Liver (tissue), 9 donors: ENCODE data around the gene LYST. TPM values are rescaled to one million over a fixed set of nuclear protein-coding genes. Genes with fewer than 3 reads are reported as not detected.

Experiments used
- DNase-seq: peaks from one replicate; pipeline ENCODE4 v3.0.0-alpha.2; 2017; ENCODE audit warnings: low spot score
- H3K27ac ChIP-seq, 2 donors: one replicate each; pipeline ENCODE4 v1.7.0; 2013; ENCODE audit warnings: inconsistent platforms in 2 of 2, low read length in 2 of 2, control low read depth in 1 of 2, low read depth in 1 of 2, mild to moderate bottlenecking in 1 of 2
- H3K27me3 ChIP-seq, 4 donors: one replicate each; pipeline versions ENCODE4 v1.6.1 to v1.7.0; 2013; ENCODE audit warnings: low read length in 3 of 4, inconsistent platforms in 1 of 4, mild to moderate bottlenecking in 1 of 4, moderate library complexity in 1 of 4; ENCODE audit not compliant: control insufficient read depth in 4 of 4, insufficient read depth in 4 of 4
- H3K36me3 ChIP-seq, 4 donors: one replicate each; pipeline versions ENCODE4 v1.6.1 to v1.7.0; 2013; ENCODE audit warnings: low read length in 3 of 4, mild to moderate bottlenecking in 3 of 4, low read depth in 1 of 4, moderate library complexity in 1 of 4; ENCODE audit not compliant: control insufficient read depth in 4 of 4, insufficient read depth in 3 of 4
- H3K4me1 ChIP-seq, 4 donors: one replicate each; pipeline versions ENCODE4 v1.6.1 to v1.7.0; 2013; ENCODE audit warnings: low read length in 3 of 4, mild to moderate bottlenecking in 3 of 4, moderate library complexity in 1 of 4; ENCODE audit not compliant: control insufficient read depth in 4 of 4, insufficient read depth in 4 of 4
- H3K4me3 ChIP-seq, 3 donors: one replicate each; pipeline versions ENCODE4 v1.6.1 to v1.7.0; 2013; ENCODE audit warnings: low read length in 3 of 3, control low read depth in 1 of 3, low read depth in 1 of 3, mild to moderate bottlenecking in 1 of 3
- H3K9ac ChIP-seq, 2 donors: one replicate each; pipeline ENCODE4 v1.7.0; 2013; ENCODE audit warnings: low read length in 2 of 2, mild to moderate bottlenecking in 2 of 2, moderate library complexity in 2 of 2, control low read depth in 1 of 2, low read depth in 1 of 2
- H3K9me3 ChIP-seq, 4 donors: one replicate each; pipeline versions ENCODE4 v1.6.1 to v1.7.0; 2013; ENCODE audit warnings: low read length in 3 of 4; ENCODE audit not compliant: control insufficient read depth in 4 of 4
- CTCF ChIP-seq: fragments of 150-350 bp; IDR thresholded peaks from 2 replicates; pipeline ENCODE4 v1.5.1; 2017; ENCODE audit warnings: improper control_type of control experiment, low read depth, low read length; ENCODE audit not compliant: missing input control
- EGR1 ChIP-seq, 2 donors: IDR thresholded peaks; 2 replicates each; pipeline ENCODE4 v1.6.1; 2016 to 2018; ENCODE audit warnings: antibody characterized with exemption in 2 of 2, low read depth in 2 of 2
- FOXA1 ChIP-seq: IDR thresholded peaks from 2 replicates; pipeline ENCODE4 v1.6.1; 2016; ENCODE audit warnings: antibody characterized with exemption
- FOXA2 ChIP-seq: IDR thresholded peaks from 2 replicates; pipeline ENCODE4 v1.6.1; 2016; ENCODE audit warnings: antibody characterized with exemption
- GABPA ChIP-seq, 2 donors: IDR thresholded peaks in 1 of 2; conservative IDR thresholded peaks in 1 of 2; 2 replicates each; pipeline ENCODE4 v1.6.1; 2016; ENCODE audit warnings: antibody characterized with exemption in 2 of 2, mild to moderate bottlenecking in 1 of 2, moderate library complexity in 1 of 2
- HNF4A ChIP-seq, 2 donors: conservative IDR thresholded peaks; 2 replicates each; pipeline ENCODE4 v1.6.1; 2016; ENCODE audit warnings: antibody characterized with exemption in 2 of 2, mild to moderate bottlenecking in 2 of 2
- HNF4G ChIP-seq: IDR thresholded peaks from 2 replicates; pipeline ENCODE4 v1.6.1; 2016; ENCODE audit warnings: antibody characterized with exemption
- JUND ChIP-seq, 2 donors: IDR thresholded peaks; 2 replicates each; pipeline ENCODE4 v1.6.1; 2016; ENCODE audit warnings: antibody characterized with exemption in 2 of 2
- MAX ChIP-seq: IDR thresholded peaks from 2 replicates; pipeline ENCODE4 v1.6.1; 2016; ENCODE audit warnings: antibody characterized with exemption
- NR2F2 ChIP-seq: IDR thresholded peaks from 2 replicates; pipeline ENCODE4 v1.6.1; 2016; ENCODE audit warnings: antibody characterized with exemption
- RAD21 ChIP-seq, 2 donors: IDR thresholded peaks; 2 replicates each; pipeline ENCODE4 v1.6.1; 2016; ENCODE audit warnings: antibody characterized with exemption in 2 of 2, mild to moderate bottlenecking in 2 of 2
- REST ChIP-seq: IDR thresholded peaks from 2 replicates; pipeline ENCODE4 v1.6.1; 2016; ENCODE audit warnings: antibody characterized with exemption, mild to moderate bottlenecking
- RXRA ChIP-seq, 2 donors: IDR thresholded peaks; 2 replicates each; pipeline ENCODE4 v1.6.1; 2017 to 2018; ENCODE audit warnings: antibody characterized with exemption in 2 of 2, mild to moderate bottlenecking in 1 of 2
- SP1 ChIP-seq: IDR thresholded peaks from 2 replicates; pipeline ENCODE4 v1.6.1; 2018; ENCODE audit warnings: antibody characterized with exemption, mild to moderate bottlenecking
- TAF1 ChIP-seq: conservative IDR thresholded peaks from 2 replicates; pipeline ENCODE4 v1.6.1; 2016; ENCODE audit warnings: antibody characterized with exemption, mild to moderate bottlenecking
- YY1 ChIP-seq: IDR thresholded peaks from 2 replicates; pipeline ENCODE4 v1.6.1; 2016; ENCODE audit warnings: antibody characterized with exemption, mild to moderate bottlenecking
- WGBS: extraction: QIAGEN DNeasy Blood & Tissue Kit; methylation state at CpG from one replicate; pipeline ENCODE4 v1.1.7; 2013; 5-methylcytosine and 5-hydroxymethylcytosine counted together
- polyA plus RNA-seq, 2 donors: library from polyadenylated mRNA; stranded (reverse) in 1 of 2; unstranded in 1 of 2; fragments of 200-250 nt in 1 of 2; fragments of >200 nt in 1 of 2; fragmentation: Nextera tagmentation in 1 of 2; extraction: Ambion mirVana in 1 of 2; gene quantifications; one replicate each; pipeline versions ENCODE4 v1.2.1 to v1.2.3, GENCODE V29; 2013 to 2015
- total RNA-seq, 2 donors: library from RNA; depleted of rRNA; stranded (reverse); fragments of >200 nt; gene quantifications; one replicate each; pipeline ENCODE4 v1.2.3, GENCODE V29; 2014
- TF ChIP-seq, protein P1 (sequence below): IDR thresholded peaks from 2 replicates; pipeline ENCODE4 v1.6.1; 2016; ENCODE audit warnings: antibody characterized with exemption
- TF ChIP-seq, protein P2 (sequence below): IDR thresholded peaks from 2 replicates; pipeline ENCODE4 v1.6.1; 2016; ENCODE audit warnings: antibody characterized with exemption
- donor health status: healthy.
- donor health status: healthy.
- donor health status: healthy.
- donor health status: healthy.
- donor health status: healthy.

Gene LYST
- total and polyA plus RNA-seq, 4 donors, result 3.4 to 45.9 (median 14.2) TPM

DNA sequence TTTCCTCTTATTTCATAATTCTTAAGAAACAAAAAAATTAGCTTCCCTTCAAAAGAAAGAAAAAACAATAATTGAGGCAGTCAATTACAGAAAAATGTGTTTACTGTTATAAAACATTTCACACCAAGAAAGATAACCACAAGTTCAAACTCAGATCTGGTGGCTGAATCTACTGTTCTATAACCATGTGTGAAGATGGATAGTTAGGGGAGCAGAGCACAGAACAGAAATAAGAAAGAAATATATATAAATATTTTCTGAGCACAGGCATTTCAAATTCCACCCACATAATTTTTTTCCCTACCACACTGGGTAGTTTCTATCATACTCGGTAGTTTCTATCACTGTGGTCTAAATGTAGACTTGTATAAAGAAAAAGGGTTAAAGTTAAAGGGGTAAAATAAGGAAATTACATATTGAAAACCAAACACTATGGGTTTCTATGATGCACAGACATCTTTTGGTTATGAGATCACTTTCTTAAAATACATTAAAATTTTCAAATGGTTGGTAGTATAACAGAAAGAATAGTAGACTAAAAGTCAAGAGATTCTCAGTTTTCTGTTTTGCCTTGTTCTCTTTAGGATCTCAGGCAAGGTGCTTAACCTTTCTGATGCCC is 10.8 kb downstream of the LYST start:
- Histone ChIP-seq H3K4me1 (peaks cover 0 to 4% (median 3%) of the 10 kb centered on the region in 4 donors), H3K36me3 (no peaks in the 10 kb centered on the region), H3K9me3 (no peaks in the 10 kb centered on the region), H3K4me3 (no peak overlapping the region), H3K27me3 (no peaks in the 10 kb centered on the region), H3K27ac (no peak overlapping the region), H3K9ac (no peak overlapping the region)
- TF ChIP-seq YY1 (no peak), FOXA2 (no peak), REST (no peak), TAF1 (no peak), MAX (no peak), CTCF (no peak), FOXA1 (no peak), RXRA (IDR thresholded peaks at IDR 0.05) (no peak), GABPA (IDR thresholded peaks at IDR 0.05 in 1 of 2, conservative IDR thresholded peaks at IDR 0.05 in 1 of 2) (no peak), NR2F2 (no peak), HNF4A (conservative IDR thresholded peaks at IDR 0.05) (no peak), RAD21 (IDR thresholded peaks at IDR 0.05) (no peak), JUND (IDR thresholded peaks at IDR 0.05) (no peak), HNF4G (no peak), EGR1 (IDR thresholded peaks at IDR 0.05; ENCODE audit: low read depth in 2 of 2) (no peak), SP1 (no peak)
- TF ChIP-seq, protein P1, sequence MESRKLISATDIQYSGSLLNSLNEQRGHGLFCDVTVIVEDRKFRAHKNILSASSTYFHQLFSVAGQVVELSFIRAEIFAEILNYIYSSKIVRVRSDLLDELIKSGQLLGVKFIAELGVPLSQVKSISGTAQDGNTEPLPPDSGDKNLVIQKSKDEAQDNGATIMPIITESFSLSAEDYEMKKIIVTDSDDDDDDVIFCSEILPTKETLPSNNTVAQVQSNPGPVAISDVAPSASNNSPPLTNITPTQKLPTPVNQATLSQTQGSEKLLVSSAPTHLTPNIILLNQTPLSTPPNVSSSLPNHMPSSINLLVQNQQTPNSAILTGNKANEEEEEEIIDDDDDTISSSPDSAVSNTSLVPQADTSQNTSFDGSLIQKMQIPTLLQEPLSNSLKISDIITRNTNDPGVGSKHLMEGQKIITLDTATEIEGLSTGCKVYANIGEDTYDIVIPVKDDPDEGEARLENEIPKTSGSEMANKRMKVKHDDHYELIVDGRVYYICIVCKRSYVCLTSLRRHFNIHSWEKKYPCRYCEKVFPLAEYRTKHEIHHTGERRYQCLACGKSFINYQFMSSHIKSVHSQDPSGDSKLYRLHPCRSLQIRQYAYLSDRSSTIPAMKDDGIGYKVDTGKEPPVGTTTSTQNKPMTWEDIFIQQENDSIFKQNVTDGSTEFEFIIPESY, result no peak
- TF ChIP-seq, protein P2, sequence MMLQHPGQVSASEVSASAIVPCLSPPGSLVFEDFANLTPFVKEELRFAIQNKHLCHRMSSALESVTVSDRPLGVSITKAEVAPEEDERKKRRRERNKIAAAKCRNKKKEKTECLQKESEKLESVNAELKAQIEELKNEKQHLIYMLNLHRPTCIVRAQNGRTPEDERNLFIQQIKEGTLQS, result no peak
- no peak for DNase-seq
- 82% methylated on average over 1 of the region's 1 CpG for WGBS
